ENCODE measurements around the gene INPP4B. TPM values are rescaled to one million over a fixed set of nuclear protein-coding genes. Genes with fewer than 3 reads are reported as not detected.

The INPP4B gene
- polyA plus RNA-seq, 1 experiment: 18.1 TPM

DNA sequence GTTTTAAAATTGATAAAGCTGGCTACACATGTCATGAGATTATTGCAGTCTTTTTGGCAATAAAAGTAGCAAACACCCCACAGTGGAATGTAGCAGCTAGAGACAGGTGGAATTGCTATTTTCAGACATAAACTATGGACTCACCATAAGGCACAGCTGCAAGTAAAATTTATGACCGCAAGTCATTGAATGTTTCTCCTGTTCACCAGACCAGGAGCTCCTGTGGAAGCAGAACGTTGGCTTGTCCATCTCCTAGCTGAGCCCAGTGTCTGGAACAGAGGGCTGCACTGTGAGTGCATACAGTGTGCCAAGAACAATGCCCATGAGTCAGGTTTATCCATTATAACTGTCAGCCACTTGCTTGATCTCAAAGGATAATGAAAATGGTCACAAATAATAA lies 538.2 kb downstream of the INPP4B start:
- TF ChIP-seq, protein P1, sequence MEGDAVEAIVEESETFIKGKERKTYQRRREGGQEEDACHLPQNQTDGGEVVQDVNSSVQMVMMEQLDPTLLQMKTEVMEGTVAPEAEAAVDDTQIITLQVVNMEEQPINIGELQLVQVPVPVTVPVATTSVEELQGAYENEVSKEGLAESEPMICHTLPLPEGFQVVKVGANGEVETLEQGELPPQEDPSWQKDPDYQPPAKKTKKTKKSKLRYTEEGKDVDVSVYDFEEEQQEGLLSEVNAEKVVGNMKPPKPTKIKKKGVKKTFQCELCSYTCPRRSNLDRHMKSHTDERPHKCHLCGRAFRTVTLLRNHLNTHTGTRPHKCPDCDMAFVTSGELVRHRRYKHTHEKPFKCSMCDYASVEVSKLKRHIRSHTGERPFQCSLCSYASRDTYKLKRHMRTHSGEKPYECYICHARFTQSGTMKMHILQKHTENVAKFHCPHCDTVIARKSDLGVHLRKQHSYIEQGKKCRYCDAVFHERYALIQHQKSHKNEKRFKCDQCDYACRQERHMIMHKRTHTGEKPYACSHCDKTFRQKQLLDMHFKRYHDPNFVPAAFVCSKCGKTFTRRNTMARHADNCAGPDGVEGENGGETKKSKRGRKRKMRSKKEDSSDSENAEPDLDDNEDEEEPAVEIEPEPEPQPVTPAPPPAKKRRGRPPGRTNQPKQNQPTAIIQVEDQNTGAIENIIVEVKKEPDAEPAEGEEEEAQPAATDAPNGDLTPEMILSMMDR (IDR thresholded peaks at IDR 0.05; ENCODE audit: insufficient read depth, low read depth, low read length): no peak
- no peak overlapping the region for H3K4me3 ChIP-seq (ENCODE audit: low read depth, low read length)
- DNase-seq (ENCODE audit: low read depth): no peak
- H3K27me3 ChIP-seq (ENCODE audit: control insufficient read depth, insufficient read depth, low read length): no peaks in the 10 kb centered on the region
- ChIA-PET POLR2A (no interaction called here), CTCF (interaction anchor here (1.2 to 1.5 kb wide), 2 partner anchors 15 kb away, joined by 3 to 7 read pairs; no protein-coding TSS in a partner anchor)
- H3K36me3 ChIP-seq (ENCODE audit: control insufficient read depth, insufficient read depth, low read length): peaks cover 2% of the 10 kb centered on the region; the same call in 1 of the 2 replicates

GRCh38 chr4:142297313-142297712 lies 548.8 kb downstream of the INPP4B start:
- ChIA-PET POLR2A (no interaction called here), CTCF (interaction anchor here (0.8 kb wide), 1 partner anchor 13 kb away, joined by 3 read pairs; no protein-coding TSS in a partner anchor)
- DNase-seq (ENCODE audit: low read depth): no peak
- H3K27me3 ChIP-seq (ENCODE audit: control insufficient read depth, insufficient read depth, low read length): no peaks in the 10 kb centered on the region
- peaks cover 4% of the 10 kb centered on the region; the same call in 1 of the 2 replicates for H3K36me3 ChIP-seq (ENCODE audit: control insufficient read depth, insufficient read depth, low read length)
- H3K4me3 ChIP-seq (ENCODE audit: low read depth, low read length): no peak overlapping the region
- TF ChIP-seq, protein P1 (IDR thresholded peaks at IDR 0.05; ENCODE audit: insufficient read depth, low read depth, low read length): no peak

DNA sequence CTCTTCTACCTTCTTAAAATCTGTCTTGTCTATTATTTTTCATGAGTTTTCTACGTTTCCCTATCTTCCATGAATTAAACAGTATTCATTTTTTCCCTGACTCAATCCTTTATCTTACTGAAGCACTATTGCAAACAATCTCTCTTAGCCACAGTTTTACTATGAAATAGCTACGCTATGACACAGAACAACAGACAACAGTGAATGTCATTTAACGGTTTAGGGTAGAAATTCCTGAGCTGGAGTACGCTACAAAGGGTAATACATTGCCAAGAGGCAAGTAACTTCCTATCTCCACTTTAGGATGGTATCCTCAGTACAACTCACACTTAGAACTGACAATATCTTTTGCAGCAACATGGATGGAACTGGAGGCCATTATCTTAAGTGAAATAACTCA lies 552.6 kb downstream of the INPP4B start:
- Histone ChIP-seq H3K36me3 (ENCODE audit: control insufficient read depth, insufficient read depth, low read length) (0 out of 2 replicates have a peak, but pooled peaks cover 2% of the 10 kb centered on the region), H3K27me3 (ENCODE audit: control insufficient read depth, insufficient read depth, low read length) (no peaks in the 10 kb centered on the region), H3K4me3 (ENCODE audit: low read depth, low read length) (no peak overlapping the region)
- DNase-seq (ENCODE audit: low read depth): no peak
- ChIA-PET CTCF (interaction anchor here (1.1 to 1.7 kb wide), 3 partner anchors 10 to 14 kb away, joined by 3 to 8 read pairs (median 3); no protein-coding TSS in a partner anchor), POLR2A (no interaction called here)
- TF ChIP-seq, protein P1 (IDR thresholded peaks at IDR 0.05; ENCODE audit: insufficient read depth, low read depth, low read length): no peak

DNA sequence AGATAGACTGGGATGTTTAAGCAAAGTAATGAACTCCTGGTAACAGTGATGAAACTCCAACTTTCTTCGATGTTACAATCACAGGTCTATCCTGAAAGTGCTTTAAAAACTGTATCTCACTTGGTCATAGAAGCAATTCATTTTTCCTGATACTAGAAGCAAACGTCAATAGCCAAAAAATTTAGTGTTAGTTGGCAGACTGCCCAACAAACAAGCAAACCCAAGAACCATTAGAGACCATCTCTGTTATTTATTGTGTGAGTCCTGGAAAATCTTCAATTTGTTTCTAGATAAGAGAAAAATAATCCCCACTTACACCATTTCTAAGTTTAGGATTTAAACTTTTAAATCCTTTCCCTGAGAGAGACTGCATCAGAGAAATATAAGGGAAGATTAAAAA lies 553.9 kb downstream of the INPP4B start:
- POLR2A ChIA-PET: no interaction called here
- H3K27me3 ChIP-seq (ENCODE audit: control insufficient read depth, insufficient read depth, low read length): no peaks in the 10 kb centered on the region
- CTCF ChIA-PET: no interaction called here
- H3K4me3 ChIP-seq (ENCODE audit: low read depth, low read length): no peak overlapping the region
- DNase-seq (ENCODE audit: low read depth): no peak
- TF ChIP-seq, protein P1 (IDR thresholded peaks at IDR 0.05; ENCODE audit: insufficient read depth, low read depth, low read length): no peak
- 0 out of 2 replicates have a peak, but pooled peaks cover under 1% of the 10 kb centered on the region for H3K36me3 ChIP-seq (ENCODE audit: control insufficient read depth, insufficient read depth, low read length)

GRCh38 chr4:142291299-142292050 lies 554.6 kb downstream of the INPP4B start:
- Histone ChIP-seq H3K36me3 (ENCODE audit: control insufficient read depth, insufficient read depth, low read length) (no peaks in the 10 kb centered on the region), H3K4me3 (ENCODE audit: low read depth, low read length) (no peak overlapping the region), H3K27me3 (ENCODE audit: control insufficient read depth, insufficient read depth, low read length) (no peaks in the 10 kb centered on the region)
- POLR2A ChIA-PET: no interaction called here
- CTCF ChIA-PET: interaction anchor here (0.7 to 1.7 kb wide), 2 partner anchors 8 to 11 kb away, joined by 3 to 5 read pairs; no protein-coding TSS in a partner anchor
- DNase-seq (ENCODE audit: low read depth): no peak
- TF ChIP-seq, protein P1 (IDR thresholded peaks at IDR 0.05; ENCODE audit: insufficient read depth, low read depth, low read length): no peak
